GM13977 (cell line): ENCODE results near the gene CTNNA2.

Source experiments
- DNase-seq: peaks from one replicate; pipeline ENCODE4 v3.0.0; 2012; ENCODE audit warnings: low spot score
- CTCF ChIP-seq: IDR thresholded peaks from 2 replicates; pipeline ENCODE4 v1.5.1; 2012; ENCODE audit warnings: mild to moderate bottlenecking, control low read depth; ENCODE audit not compliant: insufficient read depth; ENCODE audit errors: extremely low read depth, missing control alignments
- in situ Hi-C: fragments of 300-500 bp; cut with MboI; formaldehyde crosslinking; loops from one replicate; pipeline ENCODE4 v1.12.0; 2022; ENCODE audit warnings: low sequenced_read_pairs, low pct_unique_long_range_greater_than_20kb, mixed read lengths, inconsistent platforms; ENCODE audit not compliant: unreplicated experiment

Gene CTNNA2

GRCh38 chr2:80151248-80151647, 638.4 kb downstream of the CTNNA2 start:
- no peak for TF ChIP-seq CTCF
- in situ Hi-C loops, result no loop called here
- no peak for DNase-seq

GRCh38 chr2:80151651-80152050, 638.8 kb downstream of the CTNNA2 start:
- in situ Hi-C loops, result no loop called here
- no peak for DNase-seq
- no peak for TF ChIP-seq CTCF

- no peak for TF ChIP-seq CTCF
- DNase-seq, result no peak
- in situ Hi-C loops, result no loop called here
These were observed 640.3 kb downstream of the CTNNA2 start for GRCh38 chr2:80153151-80153550.

- in situ Hi-C loops, result no loop called here
- no peak for TF ChIP-seq CTCF
- no peak for DNase-seq
These were observed 640.9 kb downstream of the CTNNA2 start for GRCh38 chr2:80153768-80154167.

GRCh38 chr2:80154231-80154915, 641.5 kb downstream of the CTNNA2 start:
- no peak for TF ChIP-seq CTCF
- in situ Hi-C loops, result no loop called here
- no peak for DNase-seq

- no peak for TF ChIP-seq CTCF
- in situ Hi-C loops, result no loop called here
- DNase-seq, result no peak
These were observed 651.5 kb downstream of the CTNNA2 start for GRCh38 chr2:80164375-80164774.
